HL-60 (cell line): ENCODE measurements around the gene MARCHF10.

Experiments used
- POLR2AphosphoS5 ChIP-seq: IDR thresholded peaks from 2 replicates; pipeline ENCODE4 v1.6.1; 2012; ENCODE audit warnings: low read depth
- SPI1 ChIP-seq: IDR thresholded peaks from 2 replicates; pipeline ENCODE4 v1.6.1; 2012; ENCODE audit warnings: low read depth, mild to moderate bottlenecking, borderline replicate concordance
- TF ChIP-seq, protein P1 (sequence below): IDR thresholded peaks from one replicate; pipeline ENCODE4 v1.5.1; 2011; ENCODE audit warnings: low read length, control low read depth, inconsistent platforms; ENCODE audit not compliant: insufficient read depth
- TF ChIP-seq, protein P2 (sequence below): IDR thresholded peaks from 2 replicates; pipeline ENCODE4 v1.6.1; 2012; ENCODE audit warnings: low read depth; ENCODE audit not compliant: insufficient replicate concordance

DNA sequence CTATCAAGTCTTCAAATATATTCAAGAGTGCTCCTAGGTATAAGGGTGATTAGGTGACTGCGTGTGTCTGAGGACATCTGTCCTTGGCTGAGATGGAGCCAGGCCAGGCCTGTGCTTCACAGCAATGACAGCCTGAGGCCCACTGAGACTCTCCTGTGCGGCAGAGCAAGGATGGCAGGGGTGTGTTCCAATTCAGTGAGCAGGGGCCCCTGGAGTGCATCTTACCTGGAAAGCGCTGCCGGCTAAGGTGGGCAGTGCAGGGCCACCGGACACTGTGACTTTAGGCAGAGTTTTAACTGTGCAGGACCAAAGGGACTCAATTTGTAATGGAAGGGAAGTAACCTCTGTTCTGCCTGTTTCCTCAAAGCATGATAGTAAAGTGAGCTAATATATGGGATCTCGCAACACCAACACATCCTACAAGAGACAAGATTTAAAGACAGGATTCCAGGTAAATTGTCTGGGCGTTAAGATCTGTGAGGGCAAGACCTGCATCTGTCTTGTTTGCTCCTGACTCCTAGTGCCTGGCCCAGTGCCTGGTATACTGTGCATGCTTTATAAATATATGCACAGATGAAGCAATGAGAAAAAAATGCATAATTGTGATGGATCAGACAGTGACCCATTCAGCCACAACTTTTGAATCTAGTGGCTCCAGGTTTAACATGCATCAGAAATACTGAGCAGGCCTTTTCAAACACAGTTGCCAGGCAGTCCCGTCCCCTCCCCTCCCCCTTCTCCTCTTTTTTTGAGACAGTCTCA is 93.9 kb downstream of the MARCHF10 start:
- TF ChIP-seq, protein P1, sequence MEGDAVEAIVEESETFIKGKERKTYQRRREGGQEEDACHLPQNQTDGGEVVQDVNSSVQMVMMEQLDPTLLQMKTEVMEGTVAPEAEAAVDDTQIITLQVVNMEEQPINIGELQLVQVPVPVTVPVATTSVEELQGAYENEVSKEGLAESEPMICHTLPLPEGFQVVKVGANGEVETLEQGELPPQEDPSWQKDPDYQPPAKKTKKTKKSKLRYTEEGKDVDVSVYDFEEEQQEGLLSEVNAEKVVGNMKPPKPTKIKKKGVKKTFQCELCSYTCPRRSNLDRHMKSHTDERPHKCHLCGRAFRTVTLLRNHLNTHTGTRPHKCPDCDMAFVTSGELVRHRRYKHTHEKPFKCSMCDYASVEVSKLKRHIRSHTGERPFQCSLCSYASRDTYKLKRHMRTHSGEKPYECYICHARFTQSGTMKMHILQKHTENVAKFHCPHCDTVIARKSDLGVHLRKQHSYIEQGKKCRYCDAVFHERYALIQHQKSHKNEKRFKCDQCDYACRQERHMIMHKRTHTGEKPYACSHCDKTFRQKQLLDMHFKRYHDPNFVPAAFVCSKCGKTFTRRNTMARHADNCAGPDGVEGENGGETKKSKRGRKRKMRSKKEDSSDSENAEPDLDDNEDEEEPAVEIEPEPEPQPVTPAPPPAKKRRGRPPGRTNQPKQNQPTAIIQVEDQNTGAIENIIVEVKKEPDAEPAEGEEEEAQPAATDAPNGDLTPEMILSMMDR = no peak
- TF ChIP-seq, protein P2, sequence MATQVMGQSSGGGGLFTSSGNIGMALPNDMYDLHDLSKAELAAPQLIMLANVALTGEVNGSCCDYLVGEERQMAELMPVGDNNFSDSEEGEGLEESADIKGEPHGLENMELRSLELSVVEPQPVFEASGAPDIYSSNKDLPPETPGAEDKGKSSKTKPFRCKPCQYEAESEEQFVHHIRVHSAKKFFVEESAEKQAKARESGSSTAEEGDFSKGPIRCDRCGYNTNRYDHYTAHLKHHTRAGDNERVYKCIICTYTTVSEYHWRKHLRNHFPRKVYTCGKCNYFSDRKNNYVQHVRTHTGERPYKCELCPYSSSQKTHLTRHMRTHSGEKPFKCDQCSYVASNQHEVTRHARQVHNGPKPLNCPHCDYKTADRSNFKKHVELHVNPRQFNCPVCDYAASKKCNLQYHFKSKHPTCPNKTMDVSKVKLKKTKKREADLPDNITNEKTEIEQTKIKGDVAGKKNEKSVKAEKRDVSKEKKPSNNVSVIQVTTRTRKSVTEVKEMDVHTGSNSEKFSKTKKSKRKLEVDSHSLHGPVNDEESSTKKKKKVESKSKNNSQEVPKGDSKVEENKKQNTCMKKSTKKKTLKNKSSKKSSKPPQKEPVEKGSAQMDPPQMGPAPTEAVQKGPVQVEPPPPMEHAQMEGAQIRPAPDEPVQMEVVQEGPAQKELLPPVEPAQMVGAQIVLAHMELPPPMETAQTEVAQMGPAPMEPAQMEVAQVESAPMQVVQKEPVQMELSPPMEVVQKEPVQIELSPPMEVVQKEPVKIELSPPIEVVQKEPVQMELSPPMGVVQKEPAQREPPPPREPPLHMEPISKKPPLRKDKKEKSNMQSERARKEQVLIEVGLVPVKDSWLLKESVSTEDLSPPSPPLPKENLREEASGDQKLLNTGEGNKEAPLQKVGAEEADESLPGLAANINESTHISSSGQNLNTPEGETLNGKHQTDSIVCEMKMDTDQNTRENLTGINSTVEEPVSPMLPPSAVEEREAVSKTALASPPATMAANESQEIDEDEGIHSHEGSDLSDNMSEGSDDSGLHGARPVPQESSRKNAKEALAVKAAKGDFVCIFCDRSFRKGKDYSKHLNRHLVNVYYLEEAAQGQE = no peak
- TF ChIP-seq POLR2AphosphoS5 (no peak), SPI1 (no peak)
